ENCODE results near the gene ATXN7L1.

Gene ATXN7L1

GRCh38 chr7:105840981-105841749 lies 35.2 kb downstream of the ATXN7L1 start:
- H3K36me3 Mint-ChIP-seq (ENCODE audit: low read depth): peaks cover 12% of the 10 kb centered on the region
- peaks cover 36% of the 10 kb centered on the region for H3K4me1 Mint-ChIP-seq
- H3K27ac Mint-ChIP-seq: no peak overlapping the region
- DNase-seq: no peak
- H3K4me3 Mint-ChIP-seq: no peak overlapping the region
- peaks cover 13% of the 10 kb centered on the region for H3K27me3 Mint-ChIP-seq (ENCODE audit: low read depth, poor library complexity)
- H3K9me3 Mint-ChIP-seq: peaks cover 8% of the 10 kb centered on the region
- TF ChIP-seq CTCF (IDR thresholded peaks at IDR 0.05): no peak

- H3K4me3 Mint-ChIP-seq: no peak overlapping the region
- H3K36me3 Mint-ChIP-seq (ENCODE audit: low read depth): peaks cover 3% of the 10 kb centered on the region
- no peak overlapping the region for H3K27ac Mint-ChIP-seq
- no peak for DNase-seq
- TF ChIP-seq CTCF (IDR thresholded peaks at IDR 0.05): no peak
- peaks cover 2% of the 10 kb centered on the region for H3K9me3 Mint-ChIP-seq
- H3K4me1 Mint-ChIP-seq: peaks cover 44% of the 10 kb centered on the region
- peaks cover 13% of the 10 kb centered on the region for H3K27me3 Mint-ChIP-seq (ENCODE audit: low read depth, poor library complexity)
Observed at GRCh38 chr7:105839266-105839665, 37.1 kb downstream of the ATXN7L1 start.

- no peak for TF ChIP-seq CTCF (IDR thresholded peaks at IDR 0.05)
- no peak for DNase-seq
- H3K36me3 Mint-ChIP-seq (ENCODE audit: low read depth): no peaks in the 10 kb centered on the region
- H3K27me3 Mint-ChIP-seq (ENCODE audit: low read depth, poor library complexity): peaks cover 13% of the 10 kb centered on the region
- H3K9me3 Mint-ChIP-seq: no peaks in the 10 kb centered on the region
- peaks cover 44% of the 10 kb centered on the region for H3K4me1 Mint-ChIP-seq
- H3K27ac Mint-ChIP-seq: no peak overlapping the region
- no peak overlapping the region for H3K4me3 Mint-ChIP-seq
Observed at GRCh38 chr7:105838627-105839231, 37.7 kb downstream of the ATXN7L1 start.

- H3K36me3 Mint-ChIP-seq (ENCODE audit: low read depth): no peaks in the 10 kb centered on the region
- peaks cover 13% of the 10 kb centered on the region for H3K27me3 Mint-ChIP-seq (ENCODE audit: low read depth, poor library complexity)
- H3K4me3 Mint-ChIP-seq: no peak overlapping the region
- H3K9me3 Mint-ChIP-seq: no peaks in the 10 kb centered on the region
- no peak for DNase-seq
- no peak for TF ChIP-seq CTCF (IDR thresholded peaks at IDR 0.05)
- no peak overlapping the region for H3K27ac Mint-ChIP-seq
- peaks cover 51% of the 10 kb centered on the region for H3K4me1 Mint-ChIP-seq
Observed at GRCh38 chr7:105837765-105838626, 38.4 kb downstream of the ATXN7L1 start.

GRCh38 chr7:105835441-105835840 lies 41.0 kb downstream of the ATXN7L1 start:
- no peak for DNase-seq
- no peak overlapping the region for H3K27ac Mint-ChIP-seq
- H3K4me3 Mint-ChIP-seq: no peak overlapping the region
- no peaks in the 10 kb centered on the region for H3K9me3 Mint-ChIP-seq
- peaks cover 13% of the 10 kb centered on the region for H3K27me3 Mint-ChIP-seq (ENCODE audit: low read depth, poor library complexity)
- H3K36me3 Mint-ChIP-seq (ENCODE audit: low read depth): no peaks in the 10 kb centered on the region
- no peak for TF ChIP-seq CTCF (IDR thresholded peaks at IDR 0.05)
- peaks cover 56% of the 10 kb centered on the region for H3K4me1 Mint-ChIP-seq

Data from nephron progenitor cell (in vitro differentiated cells).